Endothelial cell of umbilical vein (primary cell): ENCODE data around the gene CCDC80.

ENCODE experiments used
- EZH2 ChIP-seq: IDR thresholded peaks from 2 replicates; pipeline ENCODE4 v1.6.1; 2012; ENCODE audit warnings: borderline replicate concordance, low read depth, mild to moderate bottlenecking, moderate library complexity, low read length, inconsistent platforms; ENCODE audit not compliant: severe bottlenecking
- FOS ChIP-seq: IDR thresholded peaks from 2 replicates; pipeline ENCODE4 v1.6.1; 2011; ENCODE audit warnings: mild to moderate bottlenecking, low read length, moderate library complexity, borderline replicate concordance; ENCODE audit not compliant: insufficient read depth
- POLR2AphosphoS5 ChIP-seq: IDR thresholded peaks from 2 replicates; pipeline ENCODE4 v1.6.1; 2012; ENCODE audit warnings: low read depth, mild to moderate bottlenecking, control low read depth, low read length, moderate library complexity; ENCODE audit not compliant: insufficient read depth
- TF ChIP-seq, protein P1 (sequence below), 2 donors: IDR thresholded peaks; 1 replicate in 1 of 2; 2 replicates in 1 of 2; pipeline ENCODE4 v1.5.1; 2011; ENCODE audit warnings: low read length in 2 of 2, mild to moderate bottlenecking in 2 of 2, moderate library complexity in 2 of 2, control low read depth in 1 of 2, inconsistent platforms in 1 of 2, low read depth in 1 of 2; ENCODE audit not compliant: insufficient read depth in 1 of 2; ENCODE audit errors: extremely low read depth in 1 of 2
- TF ChIP-seq, protein P2 (sequence below): IDR thresholded peaks from 2 replicates; pipeline ENCODE4 v1.6.1; 2011; ENCODE audit not compliant: insufficient read depth, insufficient read length

DNA sequence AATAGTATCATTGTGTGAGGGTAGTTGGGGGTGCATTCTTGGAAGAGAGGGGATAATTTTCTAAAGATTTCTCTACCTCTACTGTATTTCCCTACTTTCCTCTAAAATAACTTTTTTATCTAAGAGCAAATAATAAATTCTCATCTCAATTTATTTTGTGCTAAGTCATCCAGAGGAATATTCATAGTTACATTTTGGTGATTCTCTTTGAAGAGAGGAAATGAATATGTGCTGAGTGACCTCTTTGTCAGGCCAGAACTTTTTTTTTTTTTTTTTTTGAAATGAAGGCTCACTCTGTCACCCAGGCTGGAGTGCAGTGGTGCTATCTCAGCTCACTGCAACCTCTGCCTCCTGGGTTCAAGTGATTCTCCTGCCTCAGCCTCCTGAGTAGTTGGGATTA lies 15.1 kb upstream of the CCDC80 start:
- TF ChIP-seq, protein P1, sequence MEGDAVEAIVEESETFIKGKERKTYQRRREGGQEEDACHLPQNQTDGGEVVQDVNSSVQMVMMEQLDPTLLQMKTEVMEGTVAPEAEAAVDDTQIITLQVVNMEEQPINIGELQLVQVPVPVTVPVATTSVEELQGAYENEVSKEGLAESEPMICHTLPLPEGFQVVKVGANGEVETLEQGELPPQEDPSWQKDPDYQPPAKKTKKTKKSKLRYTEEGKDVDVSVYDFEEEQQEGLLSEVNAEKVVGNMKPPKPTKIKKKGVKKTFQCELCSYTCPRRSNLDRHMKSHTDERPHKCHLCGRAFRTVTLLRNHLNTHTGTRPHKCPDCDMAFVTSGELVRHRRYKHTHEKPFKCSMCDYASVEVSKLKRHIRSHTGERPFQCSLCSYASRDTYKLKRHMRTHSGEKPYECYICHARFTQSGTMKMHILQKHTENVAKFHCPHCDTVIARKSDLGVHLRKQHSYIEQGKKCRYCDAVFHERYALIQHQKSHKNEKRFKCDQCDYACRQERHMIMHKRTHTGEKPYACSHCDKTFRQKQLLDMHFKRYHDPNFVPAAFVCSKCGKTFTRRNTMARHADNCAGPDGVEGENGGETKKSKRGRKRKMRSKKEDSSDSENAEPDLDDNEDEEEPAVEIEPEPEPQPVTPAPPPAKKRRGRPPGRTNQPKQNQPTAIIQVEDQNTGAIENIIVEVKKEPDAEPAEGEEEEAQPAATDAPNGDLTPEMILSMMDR (IDR thresholded peaks at IDR 0.05; ENCODE audit: extremely low read depth in 1 of 2, insufficient read depth in 1 of 2, low read depth in 1 of 2, low read length in 2 of 2) = no peak
- TF ChIP-seq FOS = peak; percentile 10
- TF ChIP-seq POLR2AphosphoS5 = no peak
- TF ChIP-seq, protein P2, sequence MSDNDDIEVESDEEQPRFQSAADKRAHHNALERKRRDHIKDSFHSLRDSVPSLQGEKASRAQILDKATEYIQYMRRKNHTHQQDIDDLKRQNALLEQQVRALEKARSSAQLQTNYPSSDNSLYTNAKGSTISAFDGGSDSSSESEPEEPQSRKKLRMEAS = no peak
- TF ChIP-seq EZH2 = no peak
